ENCODE data around the gene MCF2. TPM values are rescaled to one million over a fixed set of nuclear protein-coding genes. Genes with fewer than 3 reads are reported as not detected.

MCF2 gene
- total and polyA plus RNA-seq, 2 of the 8 experiments (the other 6 are each of a cell fraction or from before 2014, with no cell fraction given), result 0.30 to 0.71 TPM

DNA sequence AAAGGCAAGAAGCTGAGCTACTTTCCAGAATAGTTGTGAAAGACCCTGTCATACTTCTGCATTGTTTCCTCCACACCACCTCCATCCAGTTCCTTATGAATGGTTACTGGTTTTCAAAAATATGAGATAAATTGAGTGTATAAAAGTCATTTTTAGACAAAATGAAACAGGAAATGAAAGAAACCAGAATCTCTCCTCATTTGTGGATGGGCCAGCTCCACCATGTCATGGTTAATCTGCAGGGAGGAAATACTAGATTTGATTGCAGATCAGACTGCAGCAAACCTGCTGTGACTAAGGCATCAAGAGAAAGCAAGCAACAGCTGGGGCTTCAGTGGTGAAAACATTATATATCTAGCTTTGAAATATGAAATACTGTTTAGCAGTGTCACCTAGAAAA is 153.6 kb downstream of the MCF2 start (continued):
- TF ChIP-seq, protein P1, sequence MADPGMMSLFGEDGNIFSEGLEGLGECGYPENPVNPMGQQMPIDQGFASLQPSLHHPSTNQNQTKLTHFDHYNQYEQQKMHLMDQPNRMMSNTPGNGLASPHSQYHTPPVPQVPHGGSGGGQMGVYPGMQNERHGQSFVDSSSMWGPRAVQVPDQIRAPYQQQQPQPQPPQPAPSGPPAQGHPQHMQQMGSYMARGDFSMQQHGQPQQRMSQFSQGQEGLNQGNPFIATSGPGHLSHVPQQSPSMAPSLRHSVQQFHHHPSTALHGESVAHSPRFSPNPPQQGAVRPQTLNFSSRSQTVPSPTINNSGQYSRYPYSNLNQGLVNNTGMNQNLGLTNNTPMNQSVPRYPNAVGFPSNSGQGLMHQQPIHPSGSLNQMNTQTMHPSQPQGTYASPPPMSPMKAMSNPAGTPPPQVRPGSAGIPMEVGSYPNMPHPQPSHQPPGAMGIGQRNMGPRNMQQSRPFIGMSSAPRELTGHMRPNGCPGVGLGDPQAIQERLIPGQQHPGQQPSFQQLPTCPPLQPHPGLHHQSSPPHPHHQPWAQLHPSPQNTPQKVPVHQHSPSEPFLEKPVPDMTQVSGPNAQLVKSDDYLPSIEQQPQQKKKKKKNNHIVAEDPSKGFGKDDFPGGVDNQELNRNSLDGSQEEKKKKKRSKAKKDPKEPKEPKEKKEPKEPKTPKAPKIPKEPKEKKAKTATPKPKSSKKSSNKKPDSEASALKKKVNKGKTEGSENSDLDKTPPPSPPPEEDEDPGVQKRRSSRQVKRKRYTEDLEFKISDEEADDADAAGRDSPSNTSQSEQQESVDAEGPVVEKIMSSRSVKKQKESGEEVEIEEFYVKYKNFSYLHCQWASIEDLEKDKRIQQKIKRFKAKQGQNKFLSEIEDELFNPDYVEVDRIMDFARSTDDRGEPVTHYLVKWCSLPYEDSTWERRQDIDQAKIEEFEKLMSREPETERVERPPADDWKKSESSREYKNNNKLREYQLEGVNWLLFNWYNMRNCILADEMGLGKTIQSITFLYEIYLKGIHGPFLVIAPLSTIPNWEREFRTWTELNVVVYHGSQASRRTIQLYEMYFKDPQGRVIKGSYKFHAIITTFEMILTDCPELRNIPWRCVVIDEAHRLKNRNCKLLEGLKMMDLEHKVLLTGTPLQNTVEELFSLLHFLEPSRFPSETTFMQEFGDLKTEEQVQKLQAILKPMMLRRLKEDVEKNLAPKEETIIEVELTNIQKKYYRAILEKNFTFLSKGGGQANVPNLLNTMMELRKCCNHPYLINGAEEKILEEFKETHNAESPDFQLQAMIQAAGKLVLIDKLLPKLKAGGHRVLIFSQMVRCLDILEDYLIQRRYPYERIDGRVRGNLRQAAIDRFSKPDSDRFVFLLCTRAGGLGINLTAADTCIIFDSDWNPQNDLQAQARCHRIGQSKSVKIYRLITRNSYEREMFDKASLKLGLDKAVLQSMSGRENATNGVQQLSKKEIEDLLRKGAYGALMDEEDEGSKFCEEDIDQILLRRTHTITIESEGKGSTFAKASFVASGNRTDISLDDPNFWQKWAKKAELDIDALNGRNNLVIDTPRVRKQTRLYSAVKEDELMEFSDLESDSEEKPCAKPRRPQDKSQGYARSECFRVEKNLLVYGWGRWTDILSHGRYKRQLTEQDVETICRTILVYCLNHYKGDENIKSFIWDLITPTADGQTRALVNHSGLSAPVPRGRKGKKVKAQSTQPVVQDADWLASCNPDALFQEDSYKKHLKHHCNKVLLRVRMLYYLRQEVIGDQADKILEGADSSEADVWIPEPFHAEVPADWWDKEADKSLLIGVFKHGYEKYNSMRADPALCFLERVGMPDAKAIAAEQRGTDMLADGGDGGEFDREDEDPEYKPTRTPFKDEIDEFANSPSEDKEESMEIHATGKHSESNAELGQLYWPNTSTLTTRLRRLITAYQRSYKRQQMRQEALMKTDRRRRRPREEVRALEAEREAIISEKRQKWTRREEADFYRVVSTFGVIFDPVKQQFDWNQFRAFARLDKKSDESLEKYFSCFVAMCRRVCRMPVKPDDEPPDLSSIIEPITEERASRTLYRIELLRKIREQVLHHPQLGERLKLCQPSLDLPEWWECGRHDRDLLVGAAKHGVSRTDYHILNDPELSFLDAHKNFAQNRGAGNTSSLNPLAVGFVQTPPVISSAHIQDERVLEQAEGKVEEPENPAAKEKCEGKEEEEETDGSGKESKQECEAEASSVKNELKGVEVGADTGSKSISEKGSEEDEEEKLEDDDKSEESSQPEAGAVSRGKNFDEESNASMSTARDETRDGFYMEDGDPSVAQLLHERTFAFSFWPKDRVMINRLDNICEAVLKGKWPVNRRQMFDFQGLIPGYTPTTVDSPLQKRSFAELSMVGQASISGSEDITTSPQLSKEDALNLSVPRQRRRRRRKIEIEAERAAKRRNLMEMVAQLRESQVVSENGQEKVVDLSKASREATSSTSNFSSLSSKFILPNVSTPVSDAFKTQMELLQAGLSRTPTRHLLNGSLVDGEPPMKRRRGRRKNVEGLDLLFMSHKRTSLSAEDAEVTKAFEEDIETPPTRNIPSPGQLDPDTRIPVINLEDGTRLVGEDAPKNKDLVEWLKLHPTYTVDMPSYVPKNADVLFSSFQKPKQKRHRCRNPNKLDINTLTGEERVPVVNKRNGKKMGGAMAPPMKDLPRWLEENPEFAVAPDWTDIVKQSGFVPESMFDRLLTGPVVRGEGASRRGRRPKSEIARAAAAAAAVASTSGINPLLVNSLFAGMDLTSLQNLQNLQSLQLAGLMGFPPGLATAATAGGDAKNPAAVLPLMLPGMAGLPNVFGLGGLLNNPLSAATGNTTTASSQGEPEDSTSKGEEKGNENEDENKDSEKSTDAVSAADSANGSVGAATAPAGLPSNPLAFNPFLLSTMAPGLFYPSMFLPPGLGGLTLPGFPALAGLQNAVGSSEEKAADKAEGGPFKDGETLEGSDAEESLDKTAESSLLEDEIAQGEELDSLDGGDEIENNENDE (IDR thresholded peaks at IDR 0.05; ENCODE audit: insufficient replicate concordance, low read length), result no peak
- TF ChIP-seq, protein P2, sequence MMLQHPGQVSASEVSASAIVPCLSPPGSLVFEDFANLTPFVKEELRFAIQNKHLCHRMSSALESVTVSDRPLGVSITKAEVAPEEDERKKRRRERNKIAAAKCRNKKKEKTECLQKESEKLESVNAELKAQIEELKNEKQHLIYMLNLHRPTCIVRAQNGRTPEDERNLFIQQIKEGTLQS (IDR thresholded peaks at IDR 0.05; ENCODE audit: insufficient read depth, low read depth, low read length), result no peak
- TF ChIP-seq GABPA (IDR thresholded peaks at IDR 0.05; ENCODE audit: borderline replicate concordance, insufficient read depth, low read length), result no peak
- no peak for TF ChIP-seq POU5F1 (IDR thresholded peaks at IDR 0.05; ENCODE audit: low read depth, low read length)
- TF ChIP-seq NANOG (IDR thresholded peaks at IDR 0.05; ENCODE audit: insufficient read depth, low read depth, low read length, poor library complexity, severe bottlenecking), result no peak
- TF ChIP-seq CTBP2 (IDR thresholded peaks at IDR 0.05; ENCODE audit: borderline replicate concordance, insufficient read depth, insufficient read length, low read length), result no peak
